ENCODE data around the gene HDAC4.

The HDAC4 gene

GRCh38 chr2:239329972-239330572 is 70.7 kb downstream of the HDAC4 start:
- H3K36me3 ChIP-seq (ENCODE audit: control insufficient read depth, insufficient read depth, low read length) = no peaks in the 10 kb centered on the region
- H3K4me3 ChIP-seq (ENCODE audit: low read depth, low read length) = no peak overlapping the region
- no peaks in the 10 kb centered on the region for H3K4me1 ChIP-seq (ENCODE audit: control insufficient read depth, insufficient read depth, low read length)
- no peak overlapping the region for H3K9ac ChIP-seq (ENCODE audit: low read depth, low read length)
- no peaks in the 10 kb centered on the region for H3K27me3 ChIP-seq (ENCODE audit: control insufficient read depth, insufficient read depth, low read length)
- H3K9me3 ChIP-seq (ENCODE audit: control insufficient read depth, insufficient read depth, low read length) = no peaks in the 10 kb centered on the region

- Histone ChIP-seq H3K9me3 (ENCODE audit: control insufficient read depth, insufficient read depth, low read length) (no peaks in the 10 kb centered on the region), H3K4me3 (ENCODE audit: low read depth, low read length) (no peak overlapping the region), H3K27me3 (ENCODE audit: control insufficient read depth, insufficient read depth, low read length) (no peaks in the 10 kb centered on the region), H3K4me1 (ENCODE audit: control insufficient read depth, insufficient read depth, low read length) (no peaks in the 10 kb centered on the region), H3K36me3 (ENCODE audit: control insufficient read depth, insufficient read depth, low read length) (no peaks in the 10 kb centered on the region), H3K9ac (ENCODE audit: low read depth, low read length) (no peak overlapping the region)
Observed at GRCh38 chr2:239329284-239329971, 71.4 kb downstream of the HDAC4 start.

GRCh38 chr2:239328351-239329191 is 72.2 kb downstream of the HDAC4 start:
- Histone ChIP-seq H3K9me3 (ENCODE audit: control insufficient read depth, insufficient read depth, low read length) (no peaks in the 10 kb centered on the region), H3K9ac (ENCODE audit: low read depth, low read length) (no peak overlapping the region), H3K36me3 (ENCODE audit: control insufficient read depth, insufficient read depth, low read length) (no peaks in the 10 kb centered on the region), H3K4me1 (ENCODE audit: control insufficient read depth, insufficient read depth, low read length) (no peaks in the 10 kb centered on the region), H3K27me3 (ENCODE audit: control insufficient read depth, insufficient read depth, low read length) (no peaks in the 10 kb centered on the region), H3K4me3 (ENCODE audit: low read depth, low read length) (no peak overlapping the region)

- no peaks in the 10 kb centered on the region for H3K36me3 ChIP-seq (ENCODE audit: control insufficient read depth, insufficient read depth, low read length)
- no peak overlapping the region for H3K9ac ChIP-seq (ENCODE audit: low read depth, low read length)
- no peaks in the 10 kb centered on the region for H3K4me1 ChIP-seq (ENCODE audit: control insufficient read depth, insufficient read depth, low read length)
- no peaks in the 10 kb centered on the region for H3K9me3 ChIP-seq (ENCODE audit: control insufficient read depth, insufficient read depth, low read length)
- H3K27me3 ChIP-seq (ENCODE audit: control insufficient read depth, insufficient read depth, low read length) = no peaks in the 10 kb centered on the region
- no peak overlapping the region for H3K4me3 ChIP-seq (ENCODE audit: low read depth, low read length)
Observed at GRCh38 chr2:239327536-239328350, 73.1 kb downstream of the HDAC4 start.

GRCh38 chr2:239326831-239327535 is 73.8 kb downstream of the HDAC4 start:
- Histone ChIP-seq H3K27me3 (ENCODE audit: control insufficient read depth, insufficient read depth, low read length) (no peaks in the 10 kb centered on the region), H3K9ac (ENCODE audit: low read depth, low read length) (no peak overlapping the region), H3K9me3 (ENCODE audit: control insufficient read depth, insufficient read depth, low read length) (no peaks in the 10 kb centered on the region), H3K36me3 (ENCODE audit: control insufficient read depth, insufficient read depth, low read length) (peaks cover 4% of the 10 kb centered on the region), H3K4me3 (ENCODE audit: low read depth, low read length) (no peak overlapping the region), H3K4me1 (ENCODE audit: control insufficient read depth, insufficient read depth, low read length) (no peaks in the 10 kb centered on the region)

- no peaks in the 10 kb centered on the region for H3K9me3 ChIP-seq (ENCODE audit: control insufficient read depth, insufficient read depth, low read length)
- no peak overlapping the region for H3K9ac ChIP-seq (ENCODE audit: low read depth, low read length)
- no peak overlapping the region for H3K4me3 ChIP-seq (ENCODE audit: low read depth, low read length)
- no peaks in the 10 kb centered on the region for H3K4me1 ChIP-seq (ENCODE audit: control insufficient read depth, insufficient read depth, low read length)
- H3K36me3 ChIP-seq (ENCODE audit: control insufficient read depth, insufficient read depth, low read length) = peaks cover 4% of the 10 kb centered on the region
- H3K27me3 ChIP-seq (ENCODE audit: control insufficient read depth, insufficient read depth, low read length) = no peaks in the 10 kb centered on the region
Observed at GRCh38 chr2:239324456-239324855, 76.4 kb downstream of the HDAC4 start.

GRCh38 chr2:239323447-239323846 is 77.4 kb downstream of the HDAC4 start:
- H3K4me1 ChIP-seq (ENCODE audit: control insufficient read depth, insufficient read depth, low read length) = no peaks in the 10 kb centered on the region
- H3K9ac ChIP-seq (ENCODE audit: low read depth, low read length) = no peak overlapping the region
- H3K4me3 ChIP-seq (ENCODE audit: low read depth, low read length) = no peak overlapping the region
- no peaks in the 10 kb centered on the region for H3K9me3 ChIP-seq (ENCODE audit: control insufficient read depth, insufficient read depth, low read length)
- H3K27me3 ChIP-seq (ENCODE audit: control insufficient read depth, insufficient read depth, low read length) = no peaks in the 10 kb centered on the region
- H3K36me3 ChIP-seq (ENCODE audit: control insufficient read depth, insufficient read depth, low read length) = peaks cover 4% of the 10 kb centered on the region

- H3K4me1 ChIP-seq (ENCODE audit: control insufficient read depth, insufficient read depth, low read length) = no peaks in the 10 kb centered on the region
- H3K27me3 ChIP-seq (ENCODE audit: control insufficient read depth, insufficient read depth, low read length) = no peaks in the 10 kb centered on the region
- H3K9ac ChIP-seq (ENCODE audit: low read depth, low read length) = no peak overlapping the region
- no peaks in the 10 kb centered on the region for H3K9me3 ChIP-seq (ENCODE audit: control insufficient read depth, insufficient read depth, low read length)
- H3K36me3 ChIP-seq (ENCODE audit: control insufficient read depth, insufficient read depth, low read length) = peaks cover 4% of the 10 kb centered on the region
- H3K4me3 ChIP-seq (ENCODE audit: low read depth, low read length) = no peak overlapping the region
Observed at GRCh38 chr2:239322416-239323086, 78.3 kb downstream of the HDAC4 start.

GRCh38 chr2:239321596-239322415 is 79.0 kb downstream of the HDAC4 start:
- H3K9me3 ChIP-seq (ENCODE audit: control insufficient read depth, insufficient read depth, low read length) = no peaks in the 10 kb centered on the region
- no peak overlapping the region for H3K9ac ChIP-seq (ENCODE audit: low read depth, low read length)
- no peaks in the 10 kb centered on the region for H3K4me1 ChIP-seq (ENCODE audit: control insufficient read depth, insufficient read depth, low read length)
- peaks cover 4% of the 10 kb centered on the region for H3K36me3 ChIP-seq (ENCODE audit: control insufficient read depth, insufficient read depth, low read length)
- H3K27me3 ChIP-seq (ENCODE audit: control insufficient read depth, insufficient read depth, low read length) = no peaks in the 10 kb centered on the region
- H3K4me3 ChIP-seq (ENCODE audit: low read depth, low read length) = no peak overlapping the region

Measured in iPS-15b (cell line).